ENCODE data around the gene NACAD.

NACAD gene

GRCh38 chr7:45104844-45105587, 16.2 kb upstream of the NACAD start:
- DNase-seq (ENCODE audit: low spot score), result no peak
- TF ChIP-seq CTCF (IDR thresholded peaks at IDR 0.05; ENCODE audit: extremely low read depth, missing control alignments), result no peak

GRCh38 chr7:45103958-45104843, 15.4 kb upstream of the NACAD start:
- no peak for TF ChIP-seq CTCF (IDR thresholded peaks at IDR 0.05; ENCODE audit: extremely low read depth, missing control alignments)
- DNase-seq (ENCODE audit: low spot score), result no peak

GRCh38 chr7:45102785-45103712, 14.3 kb upstream of the NACAD start:
- DNase-seq (ENCODE audit: low spot score), result no peak
- TF ChIP-seq CTCF (IDR thresholded peaks at IDR 0.05; ENCODE audit: extremely low read depth, missing control alignments), result no peak

GRCh38 chr7:45101748-45102147, 13.0 kb upstream of the NACAD start:
- TF ChIP-seq CTCF (IDR thresholded peaks at IDR 0.05; ENCODE audit: extremely low read depth, missing control alignments), result no peak
- DNase-seq (ENCODE audit: low spot score), result no peak

- no peak for DNase-seq (ENCODE audit: low spot score)
- no peak for TF ChIP-seq CTCF (IDR thresholded peaks at IDR 0.05; ENCODE audit: extremely low read depth, missing control alignments)
Measured at GRCh38 chr7:45100761-45101480, 12.2 kb upstream of the NACAD start.

- no peak for DNase-seq (ENCODE audit: low spot score)
- TF ChIP-seq CTCF (IDR thresholded peaks at IDR 0.05; ENCODE audit: extremely low read depth, missing control alignments), result no peak
Measured at GRCh38 chr7:45099891-45100760, 11.4 kb upstream of the NACAD start.

All from GM20000 (cell line).